HG02759 (cell line): ENCODE data around the gene SYTL3.
"Not testable (repeated sequence)": the region's sequence is repeated elsewhere in the genome, so short reads cannot be mapped to it uniquely, and the experiment has no call there.

Experiments used
- ATAC-seq: cut with Tn5 transposase; IDR thresholded peaks from one replicate; pipeline ENCODE4 v1.9.1; 2021; ENCODE audit warnings: mild to moderate bottlenecking, moderate library complexity; ENCODE audit not compliant: unreplicated experiment

SYTL3 gene

GRCh38 chr6:158621694-158622544, 27.9 kb upstream of the SYTL3 start:
- ATAC-seq = no peak

- no peak for ATAC-seq
Measured at GRCh38 chr6:158622545-158623190, 27.2 kb upstream of the SYTL3 start.

GRCh38 chr6:158624684-158625682, 24.9 kb upstream of the SYTL3 start:
- no peak for ATAC-seq

- ATAC-seq = no peak
Measured at GRCh38 chr6:158625881-158626305, 24.0 kb upstream of the SYTL3 start.

GRCh38 chr6:158626360-158627167, 23.3 kb upstream of the SYTL3 start:
- no peak for ATAC-seq

GRCh38 chr6:158627168-158627939, 22.5 kb upstream of the SYTL3 start:
- ATAC-seq = no peak

GRCh38 chr6:158627940-158628211, 22.0 kb upstream of the SYTL3 start:
- ATAC-seq = no peak

GRCh38 chr6:158628542-158628941, 21.3 kb upstream of the SYTL3 start:
- ATAC-seq = no peak

GRCh38 chr6:158629367-158630221, 20.3 kb upstream of the SYTL3 start:
- no peak for ATAC-seq

- no peak for ATAC-seq
Measured at GRCh38 chr6:158630938-158631616, 18.8 kb upstream of the SYTL3 start.

- no peak for ATAC-seq
Measured at GRCh38 chr6:158631678-158632537, 17.9 kb upstream of the SYTL3 start.

GRCh38 chr6:158632538-158633119, 17.2 kb upstream of the SYTL3 start:
- ATAC-seq = not testable (repeated sequence)

GRCh38 chr6:158633127-158633526, 16.7 kb upstream of the SYTL3 start:
- ATAC-seq = no peak

GRCh38 chr6:158634695-158635426, 15.0 kb upstream of the SYTL3 start:
- no peak for ATAC-seq

GRCh38 chr6:158635427-158636073, 14.3 kb upstream of the SYTL3 start:
- ATAC-seq = no peak

- ATAC-seq = no peak
Measured at GRCh38 chr6:158636778-158637177, 13.1 kb upstream of the SYTL3 start.
